Measurements from ENCODE around the gene C17orf58.

DNA sequence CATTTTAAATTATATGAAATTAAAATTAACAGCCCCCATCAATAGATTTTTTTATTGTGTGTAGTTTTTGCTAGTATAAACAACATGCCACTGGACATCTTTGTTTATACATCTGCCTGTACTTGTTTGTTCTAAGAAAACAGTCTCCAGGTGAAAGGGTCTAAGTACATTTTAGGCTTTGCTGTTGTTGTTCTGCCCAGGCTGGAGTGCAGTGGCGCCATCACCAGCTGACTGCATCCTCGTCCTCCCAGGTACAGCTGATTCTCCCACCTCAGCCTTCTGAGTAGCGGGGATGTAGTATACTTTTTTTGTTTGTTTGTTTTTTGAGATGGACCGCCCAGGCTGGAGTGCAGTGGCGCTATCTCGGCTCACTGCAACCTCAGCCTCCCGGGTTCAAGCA, 25.5 kb downstream of the C17orf58 start:
- TF ChIP-seq CTCF (conservative IDR thresholded peaks at IDR 0.05; ENCODE audit: low read depth, low read length), result no peak
- no peak for TF ChIP-seq EZH2 (IDR thresholded peaks at IDR 0.05; ENCODE audit: borderline replicate concordance, low read depth, low read length, poor library complexity, severe bottlenecking)
